ENCODE measurements around the gene CABP4.

DNA sequence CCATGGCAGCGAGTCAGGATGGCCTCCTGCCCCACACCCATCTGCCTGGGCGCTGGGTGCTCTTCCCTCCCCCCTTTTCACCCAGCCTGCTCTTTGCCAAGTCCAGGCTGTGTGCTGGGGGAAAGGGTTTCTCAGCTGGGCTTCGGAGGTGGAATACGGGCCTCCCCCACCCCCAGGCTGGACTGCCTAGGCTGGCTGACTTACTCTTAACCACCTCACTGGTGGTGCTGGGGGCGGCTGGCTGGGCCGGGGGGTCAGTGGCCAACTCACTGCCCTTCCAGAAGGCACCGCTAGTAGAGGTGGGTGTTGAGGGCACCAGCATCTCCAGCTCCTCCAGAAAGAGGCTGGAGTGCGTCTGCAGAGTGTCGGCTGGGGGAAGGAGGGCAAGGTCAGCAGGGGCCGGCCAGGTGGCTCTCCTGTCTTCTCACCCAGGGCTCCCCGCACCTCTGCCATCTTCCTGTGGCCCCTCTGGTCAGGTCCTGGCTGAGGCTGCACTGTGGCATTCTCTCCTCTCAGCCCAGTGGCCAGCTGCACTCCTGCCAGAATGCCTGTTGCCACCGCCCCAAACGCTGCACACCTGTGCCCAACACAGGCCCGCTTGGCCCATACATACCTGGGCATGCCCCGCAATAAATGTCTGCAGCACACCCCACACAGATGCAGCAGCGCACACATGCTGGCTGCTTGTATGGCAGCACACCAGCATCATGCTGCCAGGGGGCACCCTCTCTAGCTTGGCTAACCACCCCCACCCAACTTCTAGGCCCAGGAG lies 40.3 kb downstream of the CABP4 start:
- TF ChIP-seq CTCF (IDR thresholded peaks at IDR 0.05) (no peak), EZH2 (IDR thresholded peaks at IDR 0.05; ENCODE audit: borderline replicate concordance, insufficient read depth, low read depth, low read length, poor library complexity, severe bottlenecking) (no peak)

All from B cell (primary cell).